Mammary epithelial cell (primary cell): ENCODE data around the gene TIA1.
"Not testable (repeated sequence)": the region's sequence is repeated elsewhere in the genome, so short reads cannot be mapped to it uniquely, and the experiment has no call there.

Experiments used
- CTCF ChIP-seq, 2 donors: IDR thresholded peaks in 1 of 2; conservative IDR thresholded peaks in 1 of 2; 2 replicates each; pipeline ENCODE4 v1.5.1; 2011 to 2012; ENCODE audit warnings: inconsistent platforms in 2 of 2, low read length in 2 of 2, mild to moderate bottlenecking in 2 of 2, control low read depth in 1 of 2, low read depth in 1 of 2; ENCODE audit not compliant: insufficient read depth in 1 of 2; ENCODE audit errors: extremely low read depth in 1 of 2
- EZH2 ChIP-seq: IDR thresholded peaks from 2 replicates; pipeline ENCODE4 v1.6.1; 2012; ENCODE audit warnings: low read length, inconsistent platforms, borderline replicate concordance

- TF ChIP-seq CTCF (conservative IDR thresholded peaks at IDR 0.05 in 1 of 2, IDR thresholded peaks at IDR 0.05 in 1 of 2; ENCODE audit: extremely low read depth in 1 of 2, insufficient read depth in 1 of 2, low read depth in 1 of 2, low read length in 2 of 2); EZH2: not testable (repeated sequence)
These were observed 78.7 kb downstream of the TIA1 start for GRCh38 chr2:70169654-70170245.
